Activated CD4-positive, alpha-beta T cell treated with anti-CD3 and anti-CD28 coated beads, Interleukin-10, Interleukin-2, amounts not matched to agents 100 ng/mL and 50 ng/mL, durations not matched to agents 16 hours and 8 hours (primary cell): ENCODE measurements around the gene MPPED1.

Source experiments
- DNase-seq: peaks from one replicate; pipeline ENCODE4 v3.0.0-alpha.2; 2020

MPPED1 gene

DNA sequence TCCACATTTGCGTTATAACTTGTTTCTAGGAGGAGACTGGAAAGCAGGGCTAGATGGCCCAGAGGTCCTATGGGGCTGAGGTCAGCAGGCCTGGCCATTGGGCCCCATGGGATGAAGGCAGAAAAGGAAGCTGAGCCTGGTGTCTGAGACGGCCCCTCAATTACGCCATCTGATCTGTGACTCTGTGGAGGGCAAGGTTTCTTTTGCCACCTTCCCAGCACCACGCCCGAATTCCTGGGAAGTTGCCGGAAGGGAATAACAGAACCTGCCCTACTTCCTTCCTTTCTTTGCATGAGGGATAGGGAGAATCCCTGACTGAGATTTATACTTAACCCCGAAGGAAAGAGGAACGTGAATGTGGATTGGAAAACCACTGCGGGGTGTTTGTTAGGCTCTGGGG, 118.1 kb downstream of the MPPED1 start:
- no peak for DNase-seq

DNA sequence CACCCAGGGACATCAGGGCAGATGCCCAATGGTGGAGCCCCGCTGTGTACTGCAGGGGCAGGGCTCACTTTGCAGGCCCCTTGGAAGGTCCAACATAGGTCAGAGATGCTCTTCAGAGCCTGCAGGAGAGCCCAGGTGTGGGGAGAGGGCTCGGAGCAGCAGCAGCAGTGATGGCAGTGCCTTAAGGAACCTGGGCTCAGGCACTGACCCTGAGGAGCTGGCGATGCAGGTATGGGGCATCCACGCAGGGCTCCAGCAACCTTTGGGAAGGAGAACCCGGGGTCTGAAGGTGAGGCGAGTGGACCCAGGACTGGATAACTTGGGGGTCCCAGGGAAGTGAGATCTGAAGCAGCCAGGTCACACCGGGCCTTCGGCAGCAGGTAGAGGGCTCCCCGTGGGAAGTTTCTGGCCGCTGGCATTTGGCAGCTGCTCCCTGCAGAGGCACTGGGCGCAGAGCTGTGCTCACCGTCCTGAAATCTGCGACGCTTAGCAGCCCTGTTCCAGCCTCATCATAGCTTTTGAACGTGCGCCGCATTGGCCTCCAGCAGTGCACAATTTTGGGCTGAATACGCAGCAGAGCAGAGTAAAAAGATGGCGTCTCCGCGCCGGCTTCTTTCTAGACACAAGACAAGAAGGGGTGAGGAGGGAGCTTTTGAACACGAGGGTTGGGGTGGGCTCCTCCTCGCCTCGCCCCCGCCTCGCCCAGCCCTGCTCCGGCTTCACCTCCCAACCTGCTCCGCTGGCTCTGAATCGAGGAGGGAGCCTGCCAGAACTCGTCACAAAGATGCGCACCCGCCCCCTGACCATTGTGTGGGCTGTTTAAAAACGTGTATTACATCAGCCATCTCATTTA, 118.8 kb downstream of the MPPED1 start:
- no peak for DNase-seq

DNA sequence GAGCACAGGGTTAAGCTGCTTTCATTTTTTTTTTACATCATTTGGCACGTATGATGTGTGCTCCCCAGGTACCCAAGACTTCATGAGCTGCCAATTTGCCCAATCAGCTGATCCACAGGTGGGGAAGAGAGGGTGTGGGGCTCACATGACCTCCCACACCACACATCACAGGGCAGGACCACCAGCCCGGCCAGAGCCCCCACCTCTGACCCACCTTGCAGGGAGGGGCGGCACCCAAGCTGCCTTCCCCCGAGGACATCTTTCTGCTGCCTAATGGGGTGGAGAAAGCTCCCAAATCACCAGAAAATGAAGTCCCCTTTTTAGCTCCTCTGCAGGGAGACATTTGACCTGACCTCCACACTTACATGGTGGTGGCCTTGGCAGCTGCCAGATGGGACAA, 119.8 kb downstream of the MPPED1 start:
- DNase-seq = no peak

DNA sequence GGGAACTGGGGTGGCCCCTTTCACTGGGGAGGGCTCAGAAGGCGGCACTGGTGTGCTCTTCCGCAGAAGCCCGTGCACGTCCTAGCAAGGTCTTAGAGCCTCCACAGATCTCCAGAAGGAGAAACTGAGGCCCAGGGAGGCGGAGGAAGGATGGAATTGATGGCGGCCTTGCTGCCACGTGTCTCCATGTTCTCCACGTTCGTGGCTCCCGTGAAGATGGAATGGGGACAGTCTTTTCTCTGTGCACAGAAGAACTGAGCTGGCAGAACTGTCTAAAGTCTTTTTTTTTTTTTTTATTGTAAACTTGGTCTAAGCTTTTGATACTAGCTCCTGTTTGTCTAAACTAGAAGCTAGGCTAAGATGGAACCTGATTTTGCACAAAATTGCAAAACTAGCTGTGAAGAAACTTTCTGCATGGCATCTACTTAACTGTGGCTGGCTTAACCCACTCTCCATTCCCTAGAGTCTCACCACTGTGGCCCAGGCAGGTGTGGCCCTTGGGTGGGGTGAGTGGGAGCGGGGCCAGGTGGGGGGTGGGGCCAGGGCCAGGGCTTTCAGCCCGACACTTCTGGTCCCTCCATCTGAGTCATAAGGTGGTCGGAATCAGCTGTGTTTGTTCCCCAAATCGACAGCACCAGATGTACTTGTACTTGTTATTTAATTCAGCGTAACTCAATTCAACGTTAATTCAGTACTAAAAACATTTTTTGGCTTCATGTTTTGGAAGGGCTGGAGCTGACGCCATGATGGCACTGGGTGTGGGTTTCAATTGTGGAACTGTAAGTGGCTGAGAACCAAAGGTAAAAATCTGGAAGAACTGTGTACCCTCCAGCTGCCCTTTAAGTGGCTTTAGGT, 120.7 kb downstream of the MPPED1 start:
- DNase-seq = no peak

DNA sequence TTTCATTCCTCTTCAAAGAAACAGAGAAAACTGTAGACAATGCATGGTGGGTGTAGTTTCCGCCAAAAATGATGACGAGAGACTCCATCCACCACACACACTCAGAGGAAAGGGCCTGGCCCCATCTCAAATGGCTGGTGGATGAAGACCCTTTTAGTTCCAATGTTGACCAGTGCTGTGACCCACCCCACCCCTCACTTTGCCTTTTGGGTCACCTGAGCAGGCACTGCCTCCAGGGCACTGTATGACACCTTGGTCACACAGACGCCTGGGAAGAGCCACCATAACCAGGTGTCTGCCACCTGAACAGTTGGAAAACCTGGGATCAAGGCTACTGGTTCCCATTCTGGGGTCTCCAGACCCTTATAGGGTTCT, 121.3 kb downstream of the MPPED1 start:
- DNase-seq = no peak

DNA sequence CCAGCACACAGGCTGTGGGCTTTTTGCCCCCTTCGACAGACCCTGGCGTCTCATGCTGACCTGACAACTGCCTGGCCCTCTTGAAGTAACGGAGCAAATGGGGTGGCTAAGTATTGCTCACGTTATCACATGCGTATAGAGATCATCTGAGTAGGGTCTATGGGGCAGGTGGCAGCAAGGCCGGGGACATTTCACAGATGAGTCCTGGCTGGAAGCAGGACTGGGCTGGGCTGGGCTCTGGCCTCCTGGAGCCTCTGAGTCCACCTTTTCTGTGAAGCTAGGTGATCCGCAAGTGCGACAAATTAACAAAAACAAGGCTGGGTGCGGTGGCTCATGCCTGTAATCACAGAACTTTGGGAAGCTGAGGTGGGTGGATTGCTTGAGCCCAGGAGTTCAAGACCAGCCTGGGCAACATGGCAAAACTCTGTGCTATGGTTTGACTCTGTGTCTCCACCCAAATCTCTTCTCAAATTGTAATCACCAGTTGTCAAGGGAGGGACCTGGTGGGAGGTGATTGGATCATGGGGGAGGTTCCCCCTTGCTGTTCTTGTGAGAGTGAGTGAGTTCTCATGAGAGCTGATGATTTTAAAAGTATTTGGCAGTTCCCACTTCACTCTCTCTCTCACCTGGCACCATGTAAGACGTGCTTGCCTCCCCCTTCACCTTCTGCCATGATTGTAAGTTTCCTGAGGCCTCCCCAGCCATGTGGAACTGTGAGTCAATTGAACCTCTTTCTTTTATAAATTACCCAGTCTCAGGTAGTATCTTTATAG, 122.0 kb downstream of the MPPED1 start:
- DNase-seq = no peak

DNA sequence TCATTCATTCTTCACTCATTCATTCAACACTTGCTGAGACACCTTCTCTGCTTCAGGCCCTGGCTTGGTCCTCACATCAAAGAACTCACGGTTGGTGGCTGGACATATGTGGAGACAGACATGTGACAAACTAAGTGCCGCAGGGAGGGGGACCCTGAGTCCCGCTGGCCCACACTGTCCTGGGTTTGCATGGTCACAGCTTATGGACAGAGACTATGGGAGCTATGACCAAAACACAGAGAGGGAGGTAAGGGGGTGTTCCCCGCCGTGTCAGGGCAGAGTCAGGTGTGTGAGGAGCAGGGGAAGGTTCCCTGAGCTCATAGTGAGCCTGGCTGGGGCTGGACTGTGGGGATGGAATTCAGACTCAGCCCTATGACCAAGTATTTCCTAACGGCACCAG, 123.1 kb downstream of the MPPED1 start:
- DNase-seq = no peak

DNA sequence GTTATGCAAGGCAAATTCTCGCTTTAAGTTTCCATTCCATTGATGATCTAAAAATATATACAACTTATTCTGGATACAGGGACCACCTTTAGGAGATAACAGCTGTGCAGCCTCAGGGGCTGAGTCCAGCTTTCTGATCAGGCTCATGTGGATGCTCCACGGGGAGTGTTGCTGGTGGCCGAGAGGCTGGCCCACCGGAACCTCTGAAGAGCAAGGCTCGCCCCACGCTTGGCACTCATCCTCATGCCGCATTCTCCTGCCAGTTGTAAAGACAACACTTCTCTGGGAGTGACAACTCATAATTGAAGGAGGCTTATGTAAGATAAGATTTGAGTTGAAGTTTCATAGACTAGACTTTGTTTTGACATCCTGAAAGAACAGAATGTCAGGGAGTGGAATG, 123.5 kb downstream of the MPPED1 start:
- DNase-seq = no peak

DNA sequence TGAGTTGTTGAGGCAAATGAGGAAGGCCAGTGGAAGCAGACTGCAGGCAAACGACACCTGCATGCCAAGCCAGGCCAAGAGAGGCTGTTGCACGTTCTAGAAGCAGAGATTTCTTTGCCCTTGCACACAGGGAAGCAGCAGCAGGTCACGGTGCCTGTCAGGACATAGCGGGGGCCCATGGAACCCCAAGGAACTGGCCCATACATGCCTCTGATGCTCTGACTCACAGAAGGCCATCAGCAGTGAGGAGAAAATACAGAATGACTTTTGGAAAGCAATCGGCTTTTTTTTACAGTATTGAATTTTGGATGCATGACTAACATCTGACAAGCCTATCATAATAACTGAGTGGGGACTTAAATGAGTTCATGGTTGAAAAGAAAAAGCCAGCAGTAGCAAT, 123.9 kb downstream of the MPPED1 start:
- DNase-seq = no peak

DNA sequence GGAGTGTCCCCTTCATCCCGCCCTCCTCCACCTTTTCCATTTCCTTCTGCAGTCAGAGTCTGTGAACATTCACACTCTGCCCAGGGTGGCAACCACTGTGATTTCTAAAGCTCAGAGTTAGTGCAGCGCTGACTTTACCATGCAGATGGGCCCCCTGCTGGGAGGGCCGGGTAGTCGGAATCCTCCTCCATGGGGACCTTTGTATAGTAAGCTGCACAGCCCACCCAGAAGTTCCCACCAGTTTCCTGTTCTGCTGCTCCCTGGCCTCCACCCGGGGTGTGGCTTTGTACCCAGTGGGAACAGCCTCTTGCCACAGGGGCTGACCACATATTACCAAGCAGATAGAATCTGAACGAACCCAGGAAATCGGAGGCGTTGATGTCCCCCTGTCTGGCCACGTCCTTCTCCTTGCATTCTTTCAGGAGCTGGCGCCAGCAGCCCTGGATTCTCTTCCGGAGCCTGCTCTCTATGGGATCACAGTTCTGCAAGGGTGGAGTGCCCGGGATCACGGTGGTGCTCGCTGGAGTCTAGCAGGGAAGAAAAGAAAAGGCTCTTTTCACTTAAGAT, 125.3 kb downstream of the MPPED1 start:
- peak; percentile 13 for DNase-seq

DNA sequence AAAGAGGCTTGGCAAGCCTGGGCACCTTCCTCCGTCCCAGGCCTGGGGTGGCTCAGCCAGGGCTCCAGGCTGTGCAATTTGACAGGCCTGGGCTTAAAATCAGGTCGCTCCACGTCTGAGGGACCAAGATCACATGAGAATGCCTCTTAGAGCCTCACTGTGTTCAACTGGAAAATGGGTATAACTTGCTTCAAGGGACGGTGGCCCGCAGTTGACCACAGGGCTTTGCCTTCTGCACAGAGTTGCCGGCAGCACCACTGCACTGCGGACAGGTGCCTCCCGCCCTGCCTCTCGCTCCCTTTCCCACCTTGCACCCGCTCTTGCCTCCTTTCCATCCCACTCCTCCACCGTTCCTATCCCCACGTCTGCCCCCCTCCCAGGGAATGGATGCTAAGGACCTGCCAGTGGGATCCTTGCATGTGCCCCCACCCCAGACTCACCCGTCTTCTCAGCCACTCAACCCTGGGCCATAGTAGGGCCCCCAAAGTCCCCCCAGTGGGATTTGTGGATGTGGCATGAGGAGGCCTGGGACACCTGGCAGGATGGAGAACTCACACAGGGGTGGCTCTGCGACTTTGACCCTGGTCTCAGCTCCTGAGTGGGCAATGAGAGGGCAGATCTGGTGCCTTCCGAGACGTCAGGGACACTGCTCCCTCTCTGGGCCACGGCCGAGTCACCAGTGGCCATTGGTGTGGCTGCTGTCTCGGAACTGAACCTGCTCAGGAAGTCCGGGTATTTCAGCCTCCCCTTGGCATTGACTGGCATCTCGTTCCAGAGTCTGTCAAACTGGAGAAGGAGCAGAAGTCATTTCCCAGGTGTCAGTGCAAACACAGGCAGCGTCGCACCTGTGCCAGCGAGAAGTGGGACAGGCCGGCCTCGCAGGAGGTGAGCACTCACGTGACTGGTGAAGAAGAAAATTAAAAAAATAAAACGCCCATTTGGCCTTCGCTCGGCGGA, 128.0 kb downstream of the MPPED1 start:
- DNase-seq = no peak

DNA sequence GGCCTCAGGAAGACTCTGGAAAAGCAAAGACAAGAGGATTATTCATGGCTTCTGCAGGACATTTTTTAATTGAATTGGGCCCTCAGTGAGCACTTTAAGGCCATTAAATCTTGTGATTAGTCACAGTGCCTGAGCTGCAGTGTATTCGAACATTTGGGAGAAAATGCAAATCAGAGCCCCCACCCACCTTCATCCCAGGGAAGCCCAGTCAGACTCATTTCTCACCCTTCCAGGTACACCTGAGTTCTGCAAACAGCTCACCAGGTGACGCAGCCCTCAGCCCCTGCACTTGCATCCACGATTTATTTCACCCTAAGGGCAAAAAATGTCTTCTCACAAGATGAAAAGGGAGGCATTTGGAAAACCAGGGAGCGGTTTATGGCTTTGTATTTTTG, 128.7 kb downstream of the MPPED1 start:
- DNase-seq = no peak

DNA sequence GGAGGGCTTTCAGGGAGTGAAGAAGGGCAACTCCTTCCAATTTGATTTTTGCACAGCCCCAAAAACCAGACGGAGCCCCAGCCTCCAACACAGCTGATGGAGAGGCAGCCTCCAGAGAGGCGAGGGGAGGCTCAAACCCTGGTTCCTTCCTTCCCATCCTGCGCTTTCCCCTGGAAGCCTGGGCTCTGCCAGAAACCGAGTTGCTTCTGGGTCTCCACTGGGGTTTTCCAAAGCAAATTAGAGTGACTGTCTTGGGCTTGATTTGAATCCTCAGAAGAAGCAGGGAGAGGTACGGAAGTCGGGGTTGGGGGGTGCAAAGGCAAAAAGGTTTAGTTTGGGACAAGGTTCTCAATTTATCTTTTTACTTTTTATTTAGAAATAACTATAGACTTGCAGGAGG, 129.2 kb downstream of the MPPED1 start:
- no peak for DNase-seq

DNA sequence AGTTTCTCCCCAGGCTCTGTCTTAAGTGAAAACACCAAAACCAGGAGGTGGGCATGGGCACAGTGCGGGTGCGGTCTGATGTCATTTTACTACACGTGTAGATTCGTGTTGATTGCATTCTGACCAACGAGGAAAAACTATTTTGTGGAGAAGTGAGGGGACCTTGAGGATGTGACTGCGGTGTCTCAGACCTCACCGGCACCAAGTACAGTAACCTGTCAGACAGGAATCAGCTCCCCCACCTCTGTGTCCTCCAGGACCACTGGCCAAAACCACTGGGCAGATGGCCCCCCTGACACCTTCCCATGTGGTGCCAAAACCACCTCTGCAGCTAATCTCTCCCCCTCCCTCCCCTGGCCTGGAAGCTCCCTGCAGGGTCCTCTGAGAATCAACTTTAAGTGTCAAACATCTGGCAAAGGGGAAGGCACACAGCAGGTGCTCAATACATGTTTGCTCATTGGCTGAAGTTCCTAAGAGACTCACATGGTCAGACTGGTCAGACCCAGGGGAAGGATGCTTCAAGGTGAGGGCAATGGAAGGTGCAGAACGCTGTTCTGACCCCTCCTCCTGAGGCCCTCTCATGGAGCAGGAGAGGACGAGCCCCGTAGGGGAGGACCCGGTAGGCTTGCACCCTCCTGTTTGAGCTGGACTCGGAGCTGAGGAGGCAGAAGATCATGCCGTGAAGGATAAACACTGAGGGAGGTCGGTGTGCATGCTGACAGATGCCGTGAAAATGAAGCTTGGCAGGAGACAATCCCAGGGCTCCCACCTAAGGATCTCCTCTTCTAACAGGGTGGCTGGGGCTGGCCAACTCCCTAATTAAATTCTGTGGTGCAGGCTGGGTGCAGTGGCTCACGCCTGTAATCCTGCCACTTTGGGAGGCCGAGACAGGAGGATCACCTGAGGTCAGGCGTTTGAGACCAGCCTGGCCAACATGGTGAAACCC, 129.9 kb downstream of the MPPED1 start:
- DNase-seq = no peak

DNA sequence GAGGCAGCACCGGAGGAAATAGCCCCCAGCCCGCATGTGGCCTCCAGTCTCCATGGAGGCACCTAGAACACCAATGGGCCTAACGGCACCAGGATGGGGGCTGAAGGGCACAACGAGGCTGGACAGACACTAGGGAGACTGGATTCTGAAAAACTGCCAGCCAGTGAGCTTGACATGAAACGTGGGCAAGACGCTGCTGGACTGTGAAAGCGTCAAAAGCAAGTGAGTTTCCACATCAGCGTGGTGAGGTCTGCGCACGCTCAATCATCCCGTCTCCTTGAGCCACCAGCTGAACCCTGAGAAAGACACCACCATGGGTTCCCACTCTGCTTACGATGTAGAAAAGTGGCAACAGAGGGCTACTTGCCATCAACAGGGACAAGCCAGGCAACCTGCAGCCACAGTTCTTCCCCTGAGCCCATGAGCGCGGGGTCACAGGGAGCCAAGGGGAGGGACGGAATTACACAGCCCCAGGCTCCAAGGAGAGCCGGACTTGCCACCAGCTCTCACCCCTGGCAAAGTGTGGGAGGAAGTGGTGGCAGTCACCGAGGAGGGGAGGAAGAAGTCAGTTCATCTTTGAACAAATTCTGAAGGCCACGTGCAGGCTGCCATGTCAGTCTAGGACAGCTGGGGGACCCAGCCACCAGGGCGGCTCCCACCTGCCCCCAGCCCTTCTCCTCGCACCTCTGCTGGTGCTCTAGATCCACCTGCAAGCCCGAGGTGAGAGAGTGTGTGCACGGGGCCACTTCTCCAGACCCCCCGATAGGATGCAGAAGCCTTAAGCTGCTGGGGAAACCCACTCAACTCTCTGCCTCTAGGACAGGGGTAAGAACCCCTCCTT, 131.1 kb downstream of the MPPED1 start:
- DNase-seq = no peak

DNA sequence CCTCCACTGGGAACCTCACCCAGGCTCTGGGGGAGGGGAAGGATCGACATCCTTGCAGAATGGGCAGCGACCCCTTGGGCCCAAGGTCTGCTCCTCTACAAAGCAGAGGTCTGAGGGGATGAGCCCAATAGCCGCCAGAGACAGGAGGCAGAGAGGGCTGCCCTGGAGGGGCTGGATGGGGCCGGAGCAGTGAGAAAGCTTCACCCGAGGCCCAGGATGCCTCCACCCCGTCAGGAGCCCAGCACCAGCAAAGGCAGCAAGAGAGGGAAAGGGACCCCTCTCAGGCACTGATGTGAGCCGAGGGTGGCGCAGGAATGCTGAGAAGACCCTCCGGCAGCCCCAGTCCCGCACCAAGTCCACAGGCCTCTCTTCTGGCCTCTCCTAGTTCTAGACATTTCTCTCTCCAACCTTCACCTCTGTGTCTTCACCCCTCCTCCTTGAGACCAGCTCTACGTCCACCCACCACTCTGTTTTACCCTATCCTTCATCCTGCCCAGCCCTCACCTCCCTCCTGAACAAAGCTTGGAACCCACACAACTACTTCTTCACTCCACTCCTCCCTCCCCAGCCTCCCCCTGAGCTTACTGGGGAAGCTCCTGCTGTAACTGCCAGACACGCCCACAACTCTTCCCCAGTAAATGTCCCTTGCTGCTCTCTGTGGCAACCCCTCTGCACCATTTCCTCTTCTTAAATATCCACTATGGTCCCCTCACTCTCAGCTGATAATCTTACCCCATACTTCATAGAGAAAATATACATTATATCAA, 131.9 kb downstream of the MPPED1 start:
- DNase-seq = no peak

DNA sequence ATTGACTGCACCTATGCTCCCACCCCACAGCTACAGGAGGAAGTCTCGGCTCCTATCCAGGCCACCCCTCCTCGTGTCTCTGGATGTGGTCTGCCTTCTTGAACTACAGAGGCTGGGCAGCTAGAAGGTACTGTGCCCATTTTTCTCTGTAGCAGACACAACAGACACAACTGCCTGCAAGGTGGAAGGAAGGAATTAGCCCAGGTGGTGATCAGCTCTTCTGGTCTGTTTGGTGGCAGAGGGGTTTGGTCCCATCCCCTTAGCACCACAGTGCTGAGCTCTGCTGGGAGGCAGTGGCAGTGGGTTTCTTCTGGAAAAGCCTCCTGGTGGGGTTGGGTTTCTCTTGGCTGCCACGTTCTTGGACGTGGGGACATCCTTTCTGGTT, 132.5 kb downstream of the MPPED1 start:
- no peak for DNase-seq

DNA sequence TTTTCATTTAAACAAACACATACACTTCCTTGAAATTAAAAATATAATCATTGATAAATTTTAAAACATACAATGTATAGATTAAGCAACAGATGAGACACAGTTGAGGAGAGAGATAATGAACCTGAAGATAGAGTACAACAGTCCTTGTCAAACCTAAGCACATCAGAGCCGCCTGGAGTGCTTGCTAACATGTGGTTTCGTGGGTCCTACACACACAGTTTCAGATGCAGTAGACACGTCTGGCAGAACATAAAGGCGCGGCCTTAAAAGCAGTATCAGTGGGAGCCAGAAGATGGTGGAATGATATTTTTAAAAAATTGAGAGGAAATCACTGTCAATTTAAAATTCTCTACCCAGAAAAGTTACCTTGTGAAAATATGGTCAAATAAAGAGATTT, 134.4 kb downstream of the MPPED1 start:
- DNase-seq = peak; percentile 7

DNA sequence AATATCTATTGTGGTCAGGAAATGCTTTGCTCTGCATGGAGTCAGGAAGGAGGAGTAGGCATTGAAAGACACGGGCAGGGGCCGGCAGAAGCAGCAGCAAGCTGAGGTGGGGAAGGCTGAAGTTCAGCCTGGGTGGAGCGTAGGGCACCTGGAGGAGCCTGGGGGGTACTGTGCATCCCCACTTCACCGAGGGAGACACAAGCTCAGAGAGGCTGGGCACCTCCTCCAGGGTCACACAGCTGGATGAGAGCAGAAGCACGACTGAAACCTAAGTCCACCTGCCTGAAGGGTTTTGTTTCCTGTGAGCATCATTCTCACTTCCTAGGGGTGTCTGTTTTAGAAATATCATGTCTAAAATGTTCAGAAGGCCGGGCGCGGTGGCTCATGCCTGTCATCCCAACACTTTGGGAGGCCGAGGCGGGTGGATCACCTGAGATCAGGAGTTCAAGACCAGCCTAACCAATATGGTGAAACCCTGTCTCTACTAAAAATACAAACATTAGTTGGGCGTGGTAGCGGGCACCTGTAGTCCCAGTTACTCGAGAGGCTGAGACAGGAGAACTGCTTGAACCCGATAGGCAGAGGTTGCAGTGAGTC, 138.3 kb downstream of the MPPED1 start:
- DNase-seq = no peak
